Measurements from ENCODE around the gene HEPN1. TPM values are rescaled to one million over a fixed set of nuclear protein-coding genes. Genes with fewer than 3 reads are reported as not detected.

Gene HEPN1
- total RNA-seq, 2 donors from 2014 or later = not detected

DNA sequence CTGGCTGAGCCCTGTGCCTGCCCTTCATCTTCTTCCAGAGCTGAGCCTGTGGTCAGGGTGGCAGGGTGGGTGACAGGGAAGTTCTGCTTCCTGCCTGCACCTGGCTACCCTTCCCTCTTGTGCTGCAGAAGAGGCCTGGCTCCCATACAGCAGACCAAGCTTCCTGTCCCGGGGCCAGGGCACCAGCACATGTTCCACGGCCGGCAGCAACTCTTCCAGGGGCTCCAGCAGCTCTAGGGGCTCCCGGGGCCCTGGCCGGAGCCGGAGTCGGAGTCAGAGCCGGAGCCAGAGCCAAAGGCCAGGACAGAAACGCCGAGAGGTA is 38.8 kb upstream of the HEPN1 start:
- no peak for DNase-seq
- Histone ChIP-seq H3K9ac (ENCODE audit: low read depth in 2 of 2, low read length in 2 of 2) (no peak overlapping the region), H3K36me3 (no peaks in the 10 kb centered on the region), H3K27me3 (no peaks in the 10 kb centered on the region), H3K9me3 (no peaks in the 10 kb centered on the region), H3K4me3 (no peak overlapping the region), H3K4me1 (peaks cover 6% of the 10 kb centered on the region), H3K27ac (no peak overlapping the region)
- intact Hi-C loops (cut with DNase I) = no loop called here
- no peak for TF ChIP-seq CTCF (IDR thresholded peaks at IDR 0.05)

GRCh38 chr11:124880958-124881357 is 38.1 kb upstream of the HEPN1 start:
- no peak for DNase-seq
- Histone ChIP-seq H3K27me3 (no peaks in the 10 kb centered on the region), H3K4me1 (peaks cover 1% of the 10 kb centered on the region), H3K4me3 (no peak overlapping the region), H3K36me3 (no peaks in the 10 kb centered on the region), H3K9ac (ENCODE audit: low read depth in 2 of 2, low read length in 2 of 2) (no peak overlapping the region), H3K27ac (no peak overlapping the region), H3K9me3 (no peaks in the 10 kb centered on the region)
- TF ChIP-seq CTCF (IDR thresholded peaks at IDR 0.05) = no peak
- intact Hi-C loops (cut with DNase I) = no loop called here

GRCh38 chr11:124882339-124883071 is 36.5 kb upstream of the HEPN1 start:
- Histone ChIP-seq H3K9ac (ENCODE audit: low read depth in 2 of 2, low read length in 2 of 2) (no peak overlapping the region), H3K27me3 (no peaks in the 10 kb centered on the region), H3K27ac (no peak overlapping the region), H3K4me3 (no peak overlapping the region), H3K4me1 (no peaks in the 10 kb centered on the region), H3K9me3 (no peaks in the 10 kb centered on the region), H3K36me3 (no peaks in the 10 kb centered on the region)
- intact Hi-C loops (cut with DNase I) = no loop called here
- TF ChIP-seq CTCF (IDR thresholded peaks at IDR 0.05) = no peak
- DNase-seq = peak; percentile 45

GRCh38 chr11:124884340-124884739 is 34.7 kb upstream of the HEPN1 start:
- Histone ChIP-seq H3K27me3 (no peaks in the 10 kb centered on the region), H3K4me3 (no peak overlapping the region), H3K9me3 (no peaks in the 10 kb centered on the region), H3K9ac (ENCODE audit: low read depth in 2 of 2, low read length in 2 of 2) (no peak overlapping the region), H3K36me3 (no peaks in the 10 kb centered on the region), H3K27ac (no peak overlapping the region), H3K4me1 (no peaks in the 10 kb centered on the region)
- no peak for DNase-seq
- TF ChIP-seq CTCF (IDR thresholded peaks at IDR 0.05) = no peak
- intact Hi-C loops (cut with DNase I) = no loop called here

- Histone ChIP-seq H3K36me3 (no peaks in the 10 kb centered on the region), H3K4me1 (no peaks in the 10 kb centered on the region), H3K27ac (no peak overlapping the region), H3K9me3 (no peaks in the 10 kb centered on the region), H3K27me3 (no peaks in the 10 kb centered on the region), H3K4me3 (no peak overlapping the region), H3K9ac (ENCODE audit: low read depth in 2 of 2, low read length in 2 of 2) (no peak overlapping the region)
- intact Hi-C loops (cut with DNase I) = no loop called here
- no peak for DNase-seq
- TF ChIP-seq CTCF (IDR thresholded peaks at IDR 0.05) = no peak
Measured at GRCh38 chr11:124884869-124885479, 34.1 kb upstream of the HEPN1 start.
